KMS-11 (cell line): ENCODE data around the gene MAPRE3.

ENCODE experiments used
- H2AFZ ChIP-seq: fragments of 200-600 bp; sonication (generic); 2 replicates; pipeline ENCODE4 v1.6.1; 2016; ENCODE audit warnings: antibody characterized with exemption, mixed run types, low read depth
- H3K27ac ChIP-seq: fragments of 200-600 bp; sonication (generic); 2 replicates; pipeline ENCODE4 v1.6.1; 2016; ENCODE audit warnings: mild to moderate bottlenecking, mixed run types
- H3K27me3 ChIP-seq: fragments of 200-600 bp; sonication (generic); 2 replicates; pipeline ENCODE4 v1.6.1; 2017; ENCODE audit warnings: mild to moderate bottlenecking, low read depth, mixed run types, moderate library complexity; ENCODE audit not compliant: insufficient read depth
- H3K36me3 ChIP-seq: fragments of 200-600 bp; sonication (generic); 2 replicates; pipeline ENCODE4 v1.6.1; 2017; ENCODE audit warnings: mild to moderate bottlenecking, mixed run types; ENCODE audit not compliant: insufficient read depth
- H3K4me1 ChIP-seq: fragments of 200-600 bp; sonication (generic); 2 replicates; pipeline ENCODE4 v1.6.1; 2016; ENCODE audit warnings: mild to moderate bottlenecking, low read depth, mixed run types; ENCODE audit not compliant: poor library complexity, severe bottlenecking
- H3K4me2 ChIP-seq: fragments of 200-600 bp; sonication (generic); 2 replicates; pipeline ENCODE4 v1.7.0; 2016; ENCODE audit warnings: mild to moderate bottlenecking, mixed run types
- H3K4me3 ChIP-seq: fragments of 200-600 bp; sonication (generic); IDR thresholded peaks from 2 replicates; pipeline ENCODE4 v1.6.1; 2017; ENCODE audit warnings: low read depth, low read length, mixed read lengths; ENCODE audit not compliant: insufficient read depth
- H3K79me2 ChIP-seq: fragments of 200-600 bp; sonication (generic); 2 replicates; pipeline ENCODE4 v1.6.1; 2016; ENCODE audit warnings: low read depth, mixed run types; ENCODE audit not compliant: insufficient read depth
- H3K9ac ChIP-seq: fragments of 200-600 bp; sonication (generic); 2 replicates; pipeline ENCODE4 v1.6.1; 2016; ENCODE audit warnings: mild to moderate bottlenecking, mixed run types
- H4K20me1 ChIP-seq: fragments of 200-600 bp; sonication (generic); 2 replicates; pipeline ENCODE4 v1.6.1; 2016; ENCODE audit warnings: mild to moderate bottlenecking, mixed run types; ENCODE audit not compliant: insufficient read depth
- CTCF ChIP-seq: fragments of 200-600 bp; sonication (generic); conservative IDR thresholded peaks from 2 replicates; pipeline ENCODE4 v1.6.1; 2017; ENCODE audit warnings: low read depth, mild to moderate bottlenecking, antibody characterized with exemption, low read length, moderate library complexity, mixed read lengths

Gene MAPRE3

GRCh38 chr2:27054721-27055120, 84.3 kb downstream of the MAPRE3 start:
- H3K4me3 ChIP-seq, result no peak overlapping the region
- H2AFZ ChIP-seq, result no peak overlapping the region
- peaks cover 6% of the 10 kb centered on the region for H3K4me1 ChIP-seq
- no peak overlapping the region for H3K9ac ChIP-seq
- no peaks in the 10 kb centered on the region for H4K20me1 ChIP-seq
- no peaks in the 10 kb centered on the region for H3K27me3 ChIP-seq
- no peaks in the 10 kb centered on the region for H3K79me2 ChIP-seq
- no peak for TF ChIP-seq CTCF
- no peak overlapping the region for H3K27ac ChIP-seq
- no peak overlapping the region for H3K4me2 ChIP-seq
- no peaks in the 10 kb centered on the region for H3K36me3 ChIP-seq

- Histone ChIP-seq H3K4me3 (no peak overlapping the region), H3K4me2 (no peak overlapping the region), H2AFZ (no peak overlapping the region), H3K27me3 (no peaks in the 10 kb centered on the region), H3K4me1 (peaks cover 6% of the 10 kb centered on the region), H3K9ac (no peak overlapping the region), H3K27ac (no peak overlapping the region), H4K20me1 (no peaks in the 10 kb centered on the region), H3K36me3 (no peaks in the 10 kb centered on the region), H3K79me2 (no peaks in the 10 kb centered on the region)
- TF ChIP-seq CTCF, result no peak
Observed at GRCh38 chr2:27057184-27057583, 86.7 kb downstream of the MAPRE3 start.

- H3K36me3 ChIP-seq, result no peaks in the 10 kb centered on the region
- no peak for TF ChIP-seq CTCF
- no peak overlapping the region for H3K4me3 ChIP-seq
- no peaks in the 10 kb centered on the region for H3K79me2 ChIP-seq
- H3K27ac ChIP-seq, result no peak overlapping the region
- H3K4me1 ChIP-seq, result no peaks in the 10 kb centered on the region
- no peaks in the 10 kb centered on the region for H3K27me3 ChIP-seq
- H3K4me2 ChIP-seq, result no peak overlapping the region
- no peaks in the 10 kb centered on the region for H4K20me1 ChIP-seq
- no peak overlapping the region for H3K9ac ChIP-seq
- no peak overlapping the region for H2AFZ ChIP-seq
Observed at GRCh38 chr2:27058210-27058609, 87.8 kb downstream of the MAPRE3 start.

GRCh38 chr2:27059141-27059820, 88.8 kb downstream of the MAPRE3 start:
- H3K27ac ChIP-seq, result no peak overlapping the region

More at GRCh38 chr2:27059141-27059820, 88.8 kb downstream of the MAPRE3 start:
- no peaks in the 10 kb centered on the region for H3K27me3 ChIP-seq
- no peaks in the 10 kb centered on the region for H3K4me1 ChIP-seq
- no peak overlapping the region for H3K9ac ChIP-seq
- no peak for TF ChIP-seq CTCF
- no peak overlapping the region for H3K4me3 ChIP-seq
- H3K4me2 ChIP-seq, result no peak overlapping the region
- H3K79me2 ChIP-seq, result no peaks in the 10 kb centered on the region
- H2AFZ ChIP-seq, result no peak overlapping the region
- no peaks in the 10 kb centered on the region for H4K20me1 ChIP-seq
- no peaks in the 10 kb centered on the region for H3K36me3 ChIP-seq
